Hepatocyte (in vitro differentiated cells): ENCODE measurements around the gene TPST1. TPM values are rescaled to one million over a fixed set of nuclear protein-coding genes. Genes with fewer than 3 reads are reported as not detected.
"Not testable (repeated sequence)": the region's sequence is repeated elsewhere in the genome, so short reads cannot be mapped to it uniquely, and the experiment has no call there.

ENCODE experiments used
- DNase-seq: peaks from one replicate; pipeline ENCODE4 v3.0.0-alpha.2; 2016; ENCODE audit warnings: low spot score
- H2AFZ ChIP-seq: fragments of 200-600 bp; sonication (generic); 2 replicates; pipeline ENCODE4 v1.6.0; 2016; ENCODE audit warnings: antibody characterized with exemption, mild to moderate bottlenecking
- H3K27ac ChIP-seq: fragments of 200-600 bp; sonication (generic); 2 replicates; pipeline ENCODE4 v1.5.1; 2016; ENCODE audit warnings: mild to moderate bottlenecking
- H3K27me3 ChIP-seq: fragments of 200-600 bp; sonication (generic); 2 replicates; pipeline ENCODE4 v1.6.1; 2016
- H3K36me3 ChIP-seq: fragments of 200-600 bp; sonication (generic); replicated peaks from 2 replicates; pipeline ENCODE4 v1.5.1; 2016; ENCODE audit warnings: low read depth; ENCODE audit not compliant: insufficient read depth
- H3K4me1 ChIP-seq: fragments of 200-600 bp; sonication (generic); 2 replicates; pipeline ENCODE4 v1.5.1; 2016; ENCODE audit warnings: mild to moderate bottlenecking, moderate library complexity; ENCODE audit not compliant: insufficient read depth
- H3K4me2 ChIP-seq: fragments of 200-600 bp; sonication (generic); 2 replicates; pipeline ENCODE4 v1.6.0; 2016
- H3K4me3 ChIP-seq: fragments of 200-600 bp; sonication (generic); 2 replicates; pipeline ENCODE4 v1.5.1; 2016; ENCODE audit warnings: mild to moderate bottlenecking
- H3K79me2 ChIP-seq: fragments of 200-600 bp; sonication (generic); 2 replicates; pipeline ENCODE4 v1.6.0; 2017; ENCODE audit warnings: mild to moderate bottlenecking
- H3K9me2 ChIP-seq: fragments of 200-600 bp; sonication (generic); replicated peaks from 2 replicates; pipeline ENCODE4 v1.6.0; 2017; ENCODE audit warnings: mild to moderate bottlenecking; ENCODE audit not compliant: insufficient read depth
- H3K9me3 ChIP-seq: fragments of 200-600 bp; sonication (generic); 2 replicates; pipeline ENCODE4 v1.5.1; 2016; ENCODE audit warnings: low read depth, mild to moderate bottlenecking
- H4K20me1 ChIP-seq: fragments of 200-600 bp; sonication (generic); 2 replicates; pipeline ENCODE4 v1.6.0; 2016; ENCODE audit warnings: mild to moderate bottlenecking; ENCODE audit not compliant: insufficient read depth, poor library complexity, severe bottlenecking
- EZH2 ChIP-seq: fragments of 200-600 bp; sonication (generic); IDR thresholded peaks from 2 replicates; pipeline ENCODE4 v1.6.1; 2016; ENCODE audit warnings: antibody characterized with exemption, mild to moderate bottlenecking, borderline replicate concordance
- EZH2phosphoT487 ChIP-seq: fragments of 200-600 bp; sonication (generic); IDR thresholded peaks from one replicate; pipeline ENCODE4 v1.6.1; 2018; ENCODE audit warnings: antibody characterized with exemption, mild to moderate bottlenecking, low read depth, moderate library complexity; ENCODE audit not compliant: unreplicated experiment, severe bottlenecking
- WGBS: methylation state at CpG from one replicate; pipeline ENCODE4 v1.1.6; 2016; ENCODE audit warnings: low lambda C conversion rate; ENCODE audit errors: missing lambda C conversion rate; 5-methylcytosine and 5-hydroxymethylcytosine counted together
- polyA plus RNA-seq: library from polyadenylated mRNA; unstranded; fragments of >200 nt; fragmentation: Nextera tagmentation; extraction: Ambion mirVana; gene quantifications from 2 replicates; pipeline ENCODE4 v1.2.1, GENCODE V29; 2016
- total RNA-seq: library from RNA; depleted of rRNA; stranded (reverse); fragments of >200 nt; gene quantifications from 2 replicates; pipeline ENCODE4 v1.2.3, GENCODE V29; 2014
- TF ChIP-seq, protein P1 (sequence below): fragments of 200-600 bp; sonication (generic); IDR thresholded peaks from 2 replicates; pipeline ENCODE4 v1.5.1; 2016; ENCODE audit warnings: antibody characterized with exemption, mild to moderate bottlenecking; ENCODE audit not compliant: poor library complexity

Gene TPST1
- total and polyA plus RNA-seq, 2 experiments from 2014 or later = 85.2 to 91.2 TPM

DNA sequence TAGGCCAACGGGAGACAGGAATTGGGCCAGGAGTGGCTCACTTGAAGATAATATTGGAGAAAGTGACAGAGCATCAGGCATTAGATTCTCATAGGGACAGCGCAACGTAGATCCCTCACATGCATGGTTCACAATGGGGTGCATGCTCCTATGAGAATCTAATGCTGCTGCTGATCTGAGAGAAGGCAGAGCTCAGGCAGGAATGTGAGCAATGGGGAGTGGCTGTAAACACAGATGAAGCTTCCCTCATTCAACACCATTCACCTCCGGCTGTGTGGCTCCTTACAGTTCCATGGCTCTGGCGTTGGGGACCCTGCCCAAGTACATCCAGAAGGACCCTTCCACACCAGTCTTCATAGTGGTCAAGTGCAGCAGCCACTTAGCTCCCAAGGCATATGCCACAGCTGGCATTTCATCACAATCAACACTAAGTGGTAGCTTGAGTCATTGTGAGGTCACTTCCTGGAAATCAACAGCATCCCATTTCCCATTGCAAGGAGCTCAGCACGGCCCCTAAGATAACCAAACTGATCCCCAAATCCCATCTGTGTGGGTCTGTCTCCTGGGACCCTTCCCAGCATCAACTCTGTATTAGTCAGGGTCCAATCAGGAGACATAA is 174.5 kb downstream of the TPST1 start:
- Histone ChIP-seq H3K27me3 (no peaks in the 10 kb centered on the region), H3K4me1 (no peaks in the 10 kb centered on the region), H3K4me3 (no peak overlapping the region), H3K9me2 (no peaks in the 10 kb centered on the region), H3K27ac (no peak overlapping the region), H2AFZ (no peak overlapping the region), H3K79me2 (no peaks in the 10 kb centered on the region), H4K20me1 (no peaks in the 10 kb centered on the region), H3K9me3 (peaks cover 3% of the 10 kb centered on the region), H3K4me2 (no peak overlapping the region), H3K36me3 (no peaks in the 10 kb centered on the region)
- TF ChIP-seq, protein P1, sequence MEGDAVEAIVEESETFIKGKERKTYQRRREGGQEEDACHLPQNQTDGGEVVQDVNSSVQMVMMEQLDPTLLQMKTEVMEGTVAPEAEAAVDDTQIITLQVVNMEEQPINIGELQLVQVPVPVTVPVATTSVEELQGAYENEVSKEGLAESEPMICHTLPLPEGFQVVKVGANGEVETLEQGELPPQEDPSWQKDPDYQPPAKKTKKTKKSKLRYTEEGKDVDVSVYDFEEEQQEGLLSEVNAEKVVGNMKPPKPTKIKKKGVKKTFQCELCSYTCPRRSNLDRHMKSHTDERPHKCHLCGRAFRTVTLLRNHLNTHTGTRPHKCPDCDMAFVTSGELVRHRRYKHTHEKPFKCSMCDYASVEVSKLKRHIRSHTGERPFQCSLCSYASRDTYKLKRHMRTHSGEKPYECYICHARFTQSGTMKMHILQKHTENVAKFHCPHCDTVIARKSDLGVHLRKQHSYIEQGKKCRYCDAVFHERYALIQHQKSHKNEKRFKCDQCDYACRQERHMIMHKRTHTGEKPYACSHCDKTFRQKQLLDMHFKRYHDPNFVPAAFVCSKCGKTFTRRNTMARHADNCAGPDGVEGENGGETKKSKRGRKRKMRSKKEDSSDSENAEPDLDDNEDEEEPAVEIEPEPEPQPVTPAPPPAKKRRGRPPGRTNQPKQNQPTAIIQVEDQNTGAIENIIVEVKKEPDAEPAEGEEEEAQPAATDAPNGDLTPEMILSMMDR = no peak
- no peak for TF ChIP-seq EZH2
- TF ChIP-seq EZH2phosphoT487 = no peak
- 86% methylated on average over 6 of the region's 6 CpGs for WGBS
- DNase-seq = no peak

DNA sequence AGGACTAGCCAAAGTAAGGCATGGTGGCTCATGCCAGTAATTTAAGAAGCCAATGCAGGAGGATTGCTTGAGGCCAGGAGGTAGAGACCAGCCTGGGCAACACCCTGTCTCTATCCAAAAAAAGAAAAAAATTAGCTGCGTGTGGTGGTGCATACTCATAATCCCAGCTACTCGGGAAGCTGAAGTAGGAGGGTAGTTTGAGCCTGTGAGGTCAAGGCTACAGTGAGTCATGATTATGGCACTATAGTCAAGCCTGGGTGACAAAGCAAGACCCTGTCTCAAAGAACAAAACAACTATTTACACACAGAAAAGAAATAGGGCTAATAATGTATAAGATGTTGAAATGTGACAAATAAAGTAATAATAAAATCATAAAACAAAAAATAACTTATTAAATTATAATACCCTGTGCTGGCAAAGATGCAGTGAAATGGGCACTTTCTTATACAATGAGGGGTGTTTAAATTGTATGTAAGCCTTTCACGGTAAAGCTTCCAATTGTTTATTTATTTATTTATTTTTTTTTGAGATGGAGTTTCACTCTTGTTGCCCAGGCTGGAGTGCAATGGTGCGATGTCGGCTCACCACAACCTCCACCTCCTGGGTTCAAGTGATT is 175.2 kb downstream of the TPST1 start:
- Histone ChIP-seq H3K9me2 (no peaks in the 10 kb centered on the region), H3K4me3 (no peak overlapping the region), H3K4me2 (no peak overlapping the region), H3K36me3 (no peaks in the 10 kb centered on the region), H3K79me2 (no peaks in the 10 kb centered on the region), H4K20me1 (no peaks in the 10 kb centered on the region), H3K27ac (no peak overlapping the region), H3K27me3 (no peaks in the 10 kb centered on the region), H3K4me1 (no peaks in the 10 kb centered on the region), H2AFZ (no peak overlapping the region), H3K9me3 (peaks cover 3% of the 10 kb centered on the region)
- WGBS = 93% methylated on average over 5 of the region's 5 CpGs
- DNase-seq = no peak
- TF ChIP-seq EZH2phosphoT487 = no peak
- TF ChIP-seq, protein P1 = no peak

DNA sequence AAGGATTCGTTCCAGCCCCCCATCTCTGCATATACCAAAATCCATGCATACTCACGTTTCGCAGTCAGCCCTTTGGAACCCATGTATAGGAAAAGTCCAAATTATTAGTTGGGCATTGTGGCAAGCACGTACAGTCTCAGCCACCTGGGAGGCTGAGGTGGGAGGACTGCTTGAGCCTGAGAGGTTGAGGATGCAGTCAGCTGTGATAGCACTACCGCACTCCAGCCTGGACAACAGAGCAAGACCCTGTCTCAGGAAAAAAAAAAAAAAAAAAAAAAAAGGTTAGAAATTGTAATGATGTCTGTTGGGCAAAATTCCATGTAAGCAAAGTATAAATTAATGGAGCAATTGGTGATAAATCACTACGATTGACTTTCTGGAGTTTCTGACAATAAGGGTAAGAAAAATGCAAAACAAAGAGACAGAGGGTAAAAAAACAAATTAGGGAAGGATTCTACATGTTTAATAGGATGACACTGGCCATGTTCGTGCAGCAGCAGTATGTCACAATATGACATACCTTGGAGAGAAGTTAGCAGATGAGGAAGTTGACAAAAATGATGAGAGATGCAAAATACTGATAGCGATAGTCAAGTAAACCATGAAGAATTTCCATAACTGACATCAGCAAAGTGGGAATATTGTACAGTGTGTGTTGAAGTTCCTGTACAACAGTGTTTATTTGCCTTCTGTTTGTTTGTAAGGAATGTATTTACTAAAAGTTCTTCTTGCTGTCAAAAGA is 177.2 kb downstream of the TPST1 start:
- not testable (repeated sequence) for H3K9me3 ChIP-seq, H3K79me2 ChIP-seq, H3K4me3 ChIP-seq, H4K20me1 ChIP-seq, H2AFZ ChIP-seq, H3K27me3 ChIP-seq, H3K9me2 ChIP-seq, H3K27ac ChIP-seq, H3K4me2 ChIP-seq, H3K36me3 ChIP-seq, DNase-seq, H3K4me1 ChIP-seq
- WGBS = 98% methylated on average over 8 of the region's 8 CpGs

DNA sequence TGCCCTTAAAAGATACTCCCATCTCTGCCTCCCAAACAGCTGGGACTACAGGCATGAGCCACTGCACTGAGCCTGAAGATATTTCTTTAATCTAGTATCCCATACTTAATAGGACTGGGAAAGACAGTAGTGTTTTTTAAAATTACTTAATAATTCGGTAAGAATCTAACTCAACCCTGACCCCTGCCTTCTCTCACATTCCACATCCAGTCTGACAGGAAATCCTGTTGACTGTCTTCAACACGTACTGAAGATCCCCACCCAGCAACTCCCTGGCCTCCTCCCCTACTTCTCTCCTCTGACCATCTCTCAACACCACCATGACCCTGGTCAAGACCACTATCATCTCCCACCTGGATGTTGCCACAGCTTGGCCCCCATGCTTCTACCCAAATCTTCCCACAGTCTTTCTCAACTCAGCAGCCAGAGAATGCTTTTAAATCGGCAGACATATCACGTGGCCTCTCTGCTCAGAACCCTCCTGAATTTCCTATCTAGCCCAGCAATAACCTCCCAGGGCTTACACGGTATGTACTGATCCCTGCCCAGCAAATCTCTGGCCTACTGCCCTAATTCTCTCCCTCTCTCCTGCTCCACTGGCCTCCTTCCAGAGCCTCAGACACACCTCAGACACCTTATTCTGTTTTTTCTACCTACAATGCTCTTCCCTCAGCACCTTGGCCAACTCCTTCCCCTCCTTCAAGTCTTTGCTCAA is 180.2 kb downstream of the TPST1 start:
- H3K36me3 ChIP-seq, H2AFZ ChIP-seq, H3K79me2 ChIP-seq, DNase-seq, H3K4me3 ChIP-seq, H4K20me1 ChIP-seq, H3K9me3 ChIP-seq, H3K4me2 ChIP-seq, H3K27ac ChIP-seq, H3K9me2 ChIP-seq, H3K4me1 ChIP-seq, H3K27me3 ChIP-seq: not testable (repeated sequence)
- 70% methylated on average over 5 of the region's 5 CpGs for WGBS

- H4K20me1 ChIP-seq, H3K4me3 ChIP-seq, H3K79me2 ChIP-seq, DNase-seq, H3K9me3 ChIP-seq, H3K4me1 ChIP-seq, H2AFZ ChIP-seq, H3K9me2 ChIP-seq, H3K36me3 ChIP-seq, H3K4me2 ChIP-seq, H3K27me3 ChIP-seq, H3K27ac ChIP-seq: not testable (repeated sequence)
- 80% methylated on average over 3 of the region's 3 CpGs for WGBS
These were observed 190.0 kb downstream of the TPST1 start for GRCh38 chr7:66395128-66395571.

DNA sequence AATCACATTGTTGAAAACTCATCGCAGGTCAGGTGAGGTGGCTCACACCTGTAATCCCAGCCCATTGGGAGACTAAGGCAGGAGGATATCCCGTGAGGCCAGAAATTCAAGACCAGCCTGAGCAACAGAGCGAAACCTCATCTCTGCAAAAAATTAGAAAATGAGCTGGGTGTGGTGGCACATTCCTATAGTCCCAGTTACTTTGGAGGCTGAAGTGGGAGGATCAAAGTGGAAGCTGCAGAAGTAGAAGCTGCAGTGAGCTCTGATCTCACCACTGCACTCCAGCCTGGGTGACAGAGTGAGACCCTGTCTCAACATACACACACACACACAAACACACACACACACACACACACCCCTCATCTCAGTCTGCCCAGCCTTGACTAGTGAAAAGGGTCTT is 190.9 kb downstream of the TPST1 start:
- H2AFZ ChIP-seq, H4K20me1 ChIP-seq, DNase-seq, H3K4me2 ChIP-seq, H3K4me1 ChIP-seq, H3K79me2 ChIP-seq, H3K27ac ChIP-seq, H3K27me3 ChIP-seq, H3K9me2 ChIP-seq, H3K36me3 ChIP-seq, H3K9me3 ChIP-seq, H3K4me3 ChIP-seq: not testable (repeated sequence)
- 98% methylated on average over 3 of the region's 3 CpGs for WGBS
